HCT116 (cell line): Measurements from ENCODE around the gene APC2. TPM values are rescaled to one million over a fixed set of nuclear protein-coding genes. Genes with fewer than 3 reads are reported as not detected.

Source experiments
- ATAC-seq: fragments of 200-7000 bp; cut with Tn5 transposase; 2 replicates; pipeline ENCODE4 v1.9.1; 2020; ENCODE audit warnings: mild to moderate bottlenecking, moderate library complexity
- BruUV-seq: library from RNA; stranded (reverse); fragments of 400-500 nt; replicated peaks from 2 replicates; lab custom pipeline; 2021; lab: Mats Ljungman, UMichigan
- CTCF ChIA-PET: fragments of 300-600 bp; sonication (Branson Sonifier 250); formaldehyde crosslinking; loops from one replicate; lab custom pipeline; 2021; ENCODE audit warnings: antibody characterized with exemption; lab: Charles Lee
- POLR2A ChIA-PET: fragments of 300-600, 350-600 bp; sonication (Branson Sonifier 250); formaldehyde crosslinking; loops from one replicate; lab custom pipeline; 2021; ENCODE audit warnings: antibody characterized with exemption; lab: Charles Lee
- RAD21 ChIA-PET, 2 experiments: fragments of 300-600 bp; sonication (Branson Sonifier 250); formaldehyde crosslinking; loops; one replicate each; lab custom pipeline; 2023; ENCODE audit warnings: low total read pairs in 2 of 2; ENCODE audit not compliant: uncharacterized antibody in 2 of 2, unreplicated experiment in 2 of 2, low non-redundant PET in 1 of 2; lab: Charles Lee
- DNase-seq: peaks from one replicate; pipeline ENCODE4 v3.0.0-alpha.2; 2010; ENCODE audit warnings: low read depth, low spot score
- H2AFZ ChIP-seq: fragments of 200-600 bp; shearing (Covaris generic), sonication (generic); 2 replicates; pipeline ENCODE4 v1.6.1; 2017; ENCODE audit warnings: low read depth, mixed run types, mixed read lengths, antibody characterized with exemption, low read length; ENCODE audit not compliant: poor library complexity, severe bottlenecking
- H3K27ac ChIP-seq: 2 replicates; pipeline ENCODE4 v1.5.1; 2012; ENCODE audit warnings: low read depth, low read length
- H3K27me3 ChIP-seq: fragments of 200-600 bp; sonication (generic); 2 replicates; pipeline ENCODE4 v1.6.1; 2016; ENCODE audit warnings: mixed run types, low read length, mixed read lengths; ENCODE audit not compliant: insufficient read depth
- H3K36me3 ChIP-seq, 2 experiments: fragments of 200-500 bp in 1 of 2; fragments of 200-600 bp in 1 of 2; sonication (Bioruptor generic) in 1 of 2; sonication (generic) in 1 of 2; 2 replicates each; pipeline versions ENCODE4 v1.5.1 to v1.6.1; 2014 to 2016; ENCODE audit warnings: low read length in 2 of 2, inconsistent platforms in 1 of 2, mixed read lengths in 1 of 2, mixed run types in 1 of 2; ENCODE audit not compliant: insufficient read depth in 2 of 2, control insufficient read depth in 1 of 2
- H3K4me1 ChIP-seq, 2 experiments: fragments of 200-600 bp in 1 of 2; sonication (generic) in 1 of 2; 2 replicates each; pipeline versions ENCODE4 v1.5.1 to v1.6.1; 2012 to 2017; ENCODE audit warnings: low read length in 2 of 2, inconsistent platforms in 1 of 2, mild to moderate bottlenecking in 1 of 2, mixed read lengths in 1 of 2, mixed run types in 1 of 2, moderate library complexity in 1 of 2; ENCODE audit not compliant: insufficient read depth in 2 of 2, control insufficient read depth in 1 of 2
- H3K4me2 ChIP-seq: fragments of 200-600 bp; sonication (generic); 2 replicates; pipeline ENCODE4 v1.6.1; 2017; ENCODE audit warnings: mixed run types, low read length, mixed read lengths
- H3K4me3 ChIP-seq, 2 experiments: fragments of 200-600 bp in 1 of 2; sonication (generic) in 1 of 2; replicated peaks in 1 of 2; 2 replicates each; pipeline ENCODE4 v1.5.1; 2011 to 2016; ENCODE audit warnings: low read length in 2 of 2, control low read depth in 1 of 2, low read depth in 1 of 2, mild to moderate bottlenecking in 1 of 2, mixed read lengths in 1 of 2, mixed run types in 1 of 2
- H3K79me2 ChIP-seq: fragments of 200-600 bp; sonication (generic); 2 replicates; pipeline ENCODE4 v1.6.1; 2017; ENCODE audit warnings: mild to moderate bottlenecking, mixed run types, low read length, moderate library complexity, mixed read lengths; ENCODE audit not compliant: insufficient read depth
- H3K9ac ChIP-seq: fragments of 200-600 bp; sonication (generic); 2 replicates; pipeline ENCODE4 v1.6.1; 2016; ENCODE audit warnings: low read length, mixed read lengths
- H3K9me2 ChIP-seq: fragments of 200-600 bp; sonication (generic), shearing (Covaris generic); 2 replicates; pipeline ENCODE4 v1.6.1; 2017; ENCODE audit warnings: mixed run types, mild to moderate bottlenecking, moderate library complexity; ENCODE audit not compliant: insufficient read depth
- H3K9me3 ChIP-seq, 2 experiments: fragments of 200-500 bp in 1 of 2; fragments of 200-600 bp in 1 of 2; sonication (Bioruptor generic) in 1 of 2; sonication (generic) in 1 of 2; 2 replicates each; pipeline ENCODE4 v1.6.1; 2014 to 2017; ENCODE audit warnings: low read length in 2 of 2, mixed read lengths in 2 of 2, inconsistent platforms in 1 of 2, low read depth in 1 of 2, mild to moderate bottlenecking in 1 of 2, mixed run types in 1 of 2, moderate library complexity in 1 of 2; ENCODE audit not compliant: control insufficient read depth in 1 of 2, insufficient read depth in 1 of 2
- H4K20me1 ChIP-seq: fragments of 200-600 bp; sonication (generic), shearing (Covaris generic); 2 replicates; pipeline ENCODE4 v1.6.1; 2017; ENCODE audit warnings: mixed run types, mild to moderate bottlenecking, moderate library complexity; ENCODE audit not compliant: insufficient read depth
- ELF1 ChIP-seq: IDR thresholded peaks from 2 replicates; pipeline ENCODE4 v1.6.1; 2012; ENCODE audit warnings: low read depth, borderline replicate concordance
- POLR2AphosphoS5 ChIP-seq: IDR thresholded peaks from 2 replicates; pipeline ENCODE4 v1.6.1; 2011; ENCODE audit warnings: mild to moderate bottlenecking, low read depth, low read length, moderate library complexity
- YY1 ChIP-seq: IDR thresholded peaks from 2 replicates; pipeline ENCODE4 v1.6.1; 2011; ENCODE audit warnings: low read length, low read depth, moderate library complexity, mild to moderate bottlenecking; ENCODE audit not compliant: insufficient replicate concordance; ENCODE audit errors: extremely low read depth
- ZFX ChIP-seq: fragments of 450-650 bp; IDR thresholded peaks from 2 replicates; pipeline ENCODE4 v1.6.1; 2017
- intact Hi-C: fragments of 100-400 bp; cut with micrococcal nuclease; formaldehyde crosslinking; loops from 2 replicates; pipeline ENCODE4 v1.10.0; 2022
- total RNA-seq: library from RNA; stranded (reverse); gene quantifications from one replicate; pipeline ENCODE4 v1.2.1, GENCODE V29; 2021; ENCODE audit not compliant: unreplicated experiment
- TF ChIP-seq, protein P1 (sequence below): IDR thresholded peaks from 2 replicates; pipeline ENCODE4 v1.6.1; 2012; ENCODE audit warnings: low read depth
- TF ChIP-seq, protein P2 (sequence below): IDR thresholded peaks from 2 replicates; pipeline ENCODE4 v1.6.1; 2012

APC2 gene
- total RNA-seq, 1 experiment from 2014 or later = 1.6 TPM

DNA sequence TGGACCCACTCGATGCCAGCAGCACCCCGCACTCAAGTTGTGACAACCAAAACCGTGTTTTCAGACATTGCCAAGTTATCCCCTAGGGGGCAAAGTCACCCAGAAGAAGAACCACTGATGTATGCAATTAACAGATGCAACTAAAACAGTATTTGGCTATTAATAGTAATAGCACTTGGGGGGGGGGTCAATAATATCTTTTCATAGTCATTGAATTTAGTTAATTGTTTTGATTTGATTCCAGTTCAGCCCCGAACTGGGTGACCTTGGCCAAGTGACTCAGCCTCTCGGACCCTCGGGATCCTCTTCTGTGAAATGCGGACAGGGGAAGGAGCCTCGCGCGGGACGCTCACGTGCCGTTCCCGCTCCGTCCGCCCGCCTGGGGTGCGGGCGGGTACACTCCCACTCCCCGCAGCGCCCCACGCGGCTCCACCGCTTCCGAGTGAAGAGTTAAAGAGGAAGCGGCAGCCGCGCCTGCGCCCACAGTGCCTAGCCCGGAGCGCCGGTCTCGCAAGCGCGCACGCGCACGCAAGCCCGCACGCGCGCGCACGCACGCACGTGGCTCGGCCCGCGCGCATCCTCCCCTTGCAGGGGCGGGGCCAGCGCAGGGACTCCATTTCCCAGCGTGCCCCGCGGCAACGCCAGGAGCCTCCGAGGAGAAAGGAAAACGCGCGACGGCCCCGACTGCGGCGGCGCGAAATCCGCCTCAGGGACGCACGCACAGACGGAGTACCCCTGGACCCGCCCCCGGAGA is 43.0 kb upstream of the APC2 start (continued):
- TF ChIP-seq, protein P1, sequence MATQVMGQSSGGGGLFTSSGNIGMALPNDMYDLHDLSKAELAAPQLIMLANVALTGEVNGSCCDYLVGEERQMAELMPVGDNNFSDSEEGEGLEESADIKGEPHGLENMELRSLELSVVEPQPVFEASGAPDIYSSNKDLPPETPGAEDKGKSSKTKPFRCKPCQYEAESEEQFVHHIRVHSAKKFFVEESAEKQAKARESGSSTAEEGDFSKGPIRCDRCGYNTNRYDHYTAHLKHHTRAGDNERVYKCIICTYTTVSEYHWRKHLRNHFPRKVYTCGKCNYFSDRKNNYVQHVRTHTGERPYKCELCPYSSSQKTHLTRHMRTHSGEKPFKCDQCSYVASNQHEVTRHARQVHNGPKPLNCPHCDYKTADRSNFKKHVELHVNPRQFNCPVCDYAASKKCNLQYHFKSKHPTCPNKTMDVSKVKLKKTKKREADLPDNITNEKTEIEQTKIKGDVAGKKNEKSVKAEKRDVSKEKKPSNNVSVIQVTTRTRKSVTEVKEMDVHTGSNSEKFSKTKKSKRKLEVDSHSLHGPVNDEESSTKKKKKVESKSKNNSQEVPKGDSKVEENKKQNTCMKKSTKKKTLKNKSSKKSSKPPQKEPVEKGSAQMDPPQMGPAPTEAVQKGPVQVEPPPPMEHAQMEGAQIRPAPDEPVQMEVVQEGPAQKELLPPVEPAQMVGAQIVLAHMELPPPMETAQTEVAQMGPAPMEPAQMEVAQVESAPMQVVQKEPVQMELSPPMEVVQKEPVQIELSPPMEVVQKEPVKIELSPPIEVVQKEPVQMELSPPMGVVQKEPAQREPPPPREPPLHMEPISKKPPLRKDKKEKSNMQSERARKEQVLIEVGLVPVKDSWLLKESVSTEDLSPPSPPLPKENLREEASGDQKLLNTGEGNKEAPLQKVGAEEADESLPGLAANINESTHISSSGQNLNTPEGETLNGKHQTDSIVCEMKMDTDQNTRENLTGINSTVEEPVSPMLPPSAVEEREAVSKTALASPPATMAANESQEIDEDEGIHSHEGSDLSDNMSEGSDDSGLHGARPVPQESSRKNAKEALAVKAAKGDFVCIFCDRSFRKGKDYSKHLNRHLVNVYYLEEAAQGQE = no peak

DNA sequence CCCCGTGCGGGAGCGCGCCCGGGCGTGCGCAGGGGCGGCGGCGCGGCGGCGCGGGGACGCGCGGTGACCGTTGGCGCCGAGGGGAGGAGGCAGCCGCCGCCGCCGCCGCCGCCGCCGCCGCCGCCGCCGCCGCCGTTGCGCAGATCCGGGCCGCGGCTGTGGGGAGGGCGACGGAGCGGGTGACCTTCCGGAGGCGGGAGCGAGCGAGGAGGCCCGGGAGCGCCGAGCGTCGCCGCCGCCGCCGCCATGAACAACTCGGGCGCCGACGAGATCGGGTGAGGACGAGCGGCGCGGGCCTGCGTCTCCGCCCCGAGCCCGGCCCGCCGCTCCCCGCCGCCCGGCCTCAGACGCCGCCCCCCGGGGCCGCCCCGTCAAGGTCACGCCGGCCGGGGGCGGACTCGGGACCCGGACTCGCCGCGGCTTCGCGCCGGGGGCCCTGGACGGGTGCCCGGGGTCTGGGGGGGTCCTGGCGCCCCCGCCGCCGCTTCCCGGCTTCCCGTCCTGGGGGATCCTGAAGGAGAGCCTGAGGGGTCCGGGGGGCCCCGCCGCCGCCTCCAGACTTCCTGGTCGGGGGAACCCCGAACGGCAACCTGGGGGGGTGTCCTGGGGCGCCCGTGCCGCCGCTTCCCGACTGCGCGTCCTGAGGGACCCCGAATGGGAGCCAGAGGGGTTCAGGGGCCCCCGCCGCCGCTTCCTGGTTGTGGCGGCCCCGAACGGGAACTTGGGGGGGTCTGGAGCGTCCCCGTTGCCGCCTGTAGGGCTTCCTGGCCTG is 42.2 kb upstream of the APC2 start, which contains the start of gene DAZAP1:
DAZAP1 (plus strand) TSS at position 59 of the 772 bp plus-strand sequence; CDS start at position 247, 188 bp downstream.
- POLR2A ChIA-PET = no interaction called here
- BruUV-seq = no TSS peak
- peaks cover 2 to 33% of the 10 kb centered on the region in 2 experiments; a peak in 2 of 4 replicates for H3K36me3 ChIP-seq
- intact Hi-C loops = loop anchor here (10.0 kb wide), 1 partner anchor 133 kb away; the partner anchor contains the start of gene FAM174C
- H4K20me1 ChIP-seq = peaks cover 28% of the 10 kb centered on the region; the same call in 1 of the 2 replicates
- H3K27ac ChIP-seq = peak within 1 kb of the TSS; percentile 98
- H3K9me3 ChIP-seq = no peaks in the 10 kb centered on the region
- H3K27me3 ChIP-seq = no peaks in the 10 kb centered on the region
- ATAC-seq = peak; percentile 26
- peak within 1 kb of the TSS; percentile 86 for H3K4me2 ChIP-seq
- H3K4me1 ChIP-seq = peaks cover 20 to 50% of the 10 kb centered on the region in 2 experiments
- TF ChIP-seq YY1 (no peak), ELF1 (no peak), ZFX (peak; percentile 50; the same call in 1 of the 2 replicates), POLR2AphosphoS5 (0 out of 2 replicates have a peak, but pooled peaks have one; percentile 6)
- TF ChIP-seq, protein P2, sequence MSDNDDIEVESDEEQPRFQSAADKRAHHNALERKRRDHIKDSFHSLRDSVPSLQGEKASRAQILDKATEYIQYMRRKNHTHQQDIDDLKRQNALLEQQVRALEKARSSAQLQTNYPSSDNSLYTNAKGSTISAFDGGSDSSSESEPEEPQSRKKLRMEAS = no peak
- peaks cover 50% of the 10 kb centered on the region for H3K79me2 ChIP-seq
- RAD21 ChIA-PET = no interaction called here
- no peaks in the 10 kb centered on the region for H3K9me2 ChIP-seq
- CTCF ChIA-PET = no interaction called here
- H3K9ac ChIP-seq = peak within 1 kb of the TSS; percentile 99
- no peak for DNase-seq
- no peak within 1 kb of the TSS for H2AFZ ChIP-seq
- peak within 1 kb of the TSS; percentile 59 to 68 for H3K4me3 ChIP-seq
